HG03159 (cell line): ENCODE measurements around the gene OR10D3.
"Not testable (repeated sequence)": the region's sequence is repeated elsewhere in the genome, so short reads cannot be mapped to it uniquely, and the experiment has no call there.

Experiments
- ATAC-seq: cut with Tn5 transposase; IDR thresholded peaks from one replicate; pipeline ENCODE4 v1.9.1; 2021; ENCODE audit warnings: mild to moderate bottlenecking, moderate library complexity; ENCODE audit not compliant: unreplicated experiment

Gene OR10D3, protein sequence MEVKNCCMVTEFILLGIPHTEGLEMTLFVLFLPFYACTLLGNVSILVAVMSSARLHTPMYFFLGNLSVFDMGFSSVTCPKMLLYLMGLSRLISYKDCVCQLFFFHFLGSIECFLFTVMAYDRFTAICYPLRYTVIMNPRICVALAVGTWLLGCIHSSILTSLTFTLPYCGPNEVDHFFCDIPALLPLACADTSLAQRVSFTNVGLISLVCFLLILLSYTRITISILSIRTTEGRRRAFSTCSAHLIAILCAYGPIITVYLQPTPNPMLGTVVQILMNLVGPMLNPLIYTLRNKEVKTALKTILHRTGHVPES

DNA sequence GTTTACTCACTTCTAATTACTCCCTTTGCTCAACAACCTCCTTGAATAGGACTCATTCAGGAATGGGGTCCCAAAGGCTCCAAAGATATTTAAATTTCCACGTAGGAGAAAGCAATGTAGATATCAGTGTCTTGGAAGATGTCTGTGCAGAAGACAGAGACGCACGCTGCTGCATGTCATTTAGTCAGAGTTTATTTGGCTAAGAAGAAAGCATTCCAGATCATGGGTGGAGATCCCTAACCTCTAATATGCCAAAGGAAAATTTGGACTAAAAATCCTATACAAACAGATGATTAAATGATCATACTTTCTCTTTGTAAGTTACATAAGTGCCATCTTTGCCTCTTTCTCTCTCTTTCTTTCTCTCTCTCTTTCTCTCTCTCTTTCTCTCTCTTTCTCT lies at the start of gene OR10D3:
OR10D3 (plus strand) TSS at position 278 of the 400 bp plus-strand sequence. CDS start 1,925 bp downstream, outside the sequence.
- no peak for ATAC-seq

- no peak for ATAC-seq
Observed at GRCh38 chr11:124143034-124143433, 40.1 kb upstream of the OR10D3 start.

- ATAC-seq, result no peak
Observed at GRCh38 chr11:124147951-124148350, 35.2 kb upstream of the OR10D3 start.

GRCh38 chr11:124150684-124151083 lies 32.5 kb upstream of the OR10D3 start:
- no peak for ATAC-seq

DNA sequence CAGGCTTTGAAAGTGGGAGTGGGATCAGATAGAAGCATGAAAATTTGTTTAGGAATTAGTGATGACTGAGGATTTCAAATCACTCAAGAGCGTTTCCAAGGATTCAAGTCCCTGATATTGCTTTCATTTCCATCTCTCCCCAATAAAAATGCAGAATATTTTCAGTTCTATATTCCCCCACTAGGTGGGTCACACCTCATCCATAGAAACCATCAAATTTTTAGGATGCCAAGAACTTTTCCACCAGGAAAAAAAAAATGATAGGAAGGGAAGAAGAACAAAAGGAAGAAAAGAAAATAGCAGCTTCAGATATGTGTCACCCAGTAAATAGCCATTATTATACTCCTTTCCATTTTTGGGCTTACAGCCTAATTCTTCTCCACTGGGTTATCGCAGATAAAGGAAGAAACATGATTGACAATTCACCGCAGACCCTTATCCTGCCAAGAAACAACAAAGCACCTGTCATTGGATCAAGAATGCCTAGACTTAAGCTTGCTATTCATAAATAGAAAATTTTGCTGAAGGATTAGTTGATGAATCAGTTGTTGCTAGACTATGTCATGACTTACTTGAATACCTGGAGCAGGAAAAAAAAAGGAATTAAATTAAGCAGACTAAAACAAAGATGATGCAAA lies 30.3 kb upstream of the OR10D3 start:
- no peak for ATAC-seq

GRCh38 chr11:124153821-124154220 lies 29.3 kb upstream of the OR10D3 start:
- ATAC-seq, result no peak

DNA sequence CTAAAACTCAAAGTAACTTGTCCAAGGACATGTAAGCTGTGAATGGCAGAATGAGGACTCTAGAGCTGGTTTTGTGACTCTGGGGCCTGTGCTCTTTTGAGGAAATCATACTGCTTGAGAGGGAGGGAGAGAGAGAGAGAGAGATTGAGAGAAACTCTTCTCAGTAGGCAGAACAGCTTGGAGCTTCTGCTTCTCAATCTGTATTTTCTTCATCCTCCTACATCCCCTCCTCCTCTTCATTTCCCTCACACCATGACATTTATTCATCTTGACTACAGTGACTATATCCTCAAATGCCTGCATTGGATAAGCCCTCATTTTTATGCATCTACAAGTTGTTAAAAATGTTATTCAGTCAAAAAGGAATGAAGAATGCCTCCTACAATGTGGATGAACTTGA lies 23.7 kb upstream of the OR10D3 start:
- ATAC-seq, result no peak

GRCh38 chr11:124160986-124161385 lies 22.2 kb upstream of the OR10D3 start:
- ATAC-seq, result no peak

DNA sequence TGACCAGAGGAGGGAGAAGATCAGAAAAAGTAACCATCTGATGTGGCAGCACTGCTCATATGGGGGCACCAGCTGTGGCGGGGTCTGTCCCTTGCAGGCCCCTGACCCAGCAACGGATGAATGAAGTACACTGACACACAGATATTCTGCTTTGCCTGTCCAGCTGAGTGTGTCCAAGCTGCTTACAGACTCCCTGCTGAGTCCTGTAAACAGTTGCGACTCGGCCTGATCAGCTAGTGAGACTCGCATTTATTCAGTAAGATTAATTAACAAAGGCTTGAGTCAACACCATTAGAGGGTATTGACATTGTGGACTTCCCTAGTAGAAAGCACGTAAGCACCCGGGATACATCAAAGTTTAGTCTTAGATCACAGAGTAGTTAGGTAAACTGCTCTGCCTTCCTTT lies 15.3 kb upstream of the OR10D3 start:
- no peak for ATAC-seq

DNA sequence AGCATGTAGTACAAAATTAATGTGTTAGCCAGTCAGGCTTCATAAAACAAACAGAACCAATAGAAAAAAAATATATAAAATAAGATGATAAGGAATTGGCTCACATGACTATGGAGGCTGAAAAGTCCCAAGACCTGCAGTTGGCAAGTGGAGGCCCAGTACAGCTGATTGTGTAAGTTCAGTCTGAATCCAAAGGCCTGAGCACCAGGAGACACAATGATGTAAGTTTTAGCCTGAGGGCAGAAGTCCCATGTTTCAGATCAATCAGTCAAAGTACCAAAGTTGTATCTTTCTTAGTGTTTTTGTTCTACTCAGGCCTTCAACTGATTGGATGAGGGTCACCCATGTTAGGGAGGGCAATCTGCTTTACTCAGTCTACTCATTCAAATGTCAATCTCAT lies 14.3 kb upstream of the OR10D3 start:
- ATAC-seq, result no peak

- ATAC-seq, result not testable (repeated sequence)
Observed at GRCh38 chr11:124170315-124170714, 12.8 kb upstream of the OR10D3 start.

- ATAC-seq, result no peak
Observed at GRCh38 chr11:124170801-124171586, 12.2 kb upstream of the OR10D3 start.

DNA sequence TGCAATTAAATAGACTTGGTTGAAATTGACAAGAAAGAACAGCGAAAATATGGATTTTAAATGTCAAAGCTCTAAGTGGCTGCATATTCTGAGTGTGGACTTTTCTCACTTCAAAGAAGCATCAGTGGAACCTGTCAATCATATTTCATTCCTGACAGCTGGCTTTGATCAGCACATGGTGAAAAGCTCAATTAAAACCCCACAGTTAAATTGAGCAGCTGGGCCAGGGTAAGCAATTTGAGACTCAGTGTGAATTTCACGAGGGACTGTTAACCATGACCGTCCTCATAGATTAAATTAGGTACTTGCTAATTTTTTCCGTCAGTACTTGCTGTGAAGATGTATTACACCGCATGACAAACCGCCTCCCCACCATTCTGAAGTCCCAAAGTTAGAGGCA lies 11.0 kb upstream of the OR10D3 start:
- ATAC-seq, result no peak

- ATAC-seq, result no peak
Observed at GRCh38 chr11:124172599-124172998, 10.5 kb upstream of the OR10D3 start.

DNA sequence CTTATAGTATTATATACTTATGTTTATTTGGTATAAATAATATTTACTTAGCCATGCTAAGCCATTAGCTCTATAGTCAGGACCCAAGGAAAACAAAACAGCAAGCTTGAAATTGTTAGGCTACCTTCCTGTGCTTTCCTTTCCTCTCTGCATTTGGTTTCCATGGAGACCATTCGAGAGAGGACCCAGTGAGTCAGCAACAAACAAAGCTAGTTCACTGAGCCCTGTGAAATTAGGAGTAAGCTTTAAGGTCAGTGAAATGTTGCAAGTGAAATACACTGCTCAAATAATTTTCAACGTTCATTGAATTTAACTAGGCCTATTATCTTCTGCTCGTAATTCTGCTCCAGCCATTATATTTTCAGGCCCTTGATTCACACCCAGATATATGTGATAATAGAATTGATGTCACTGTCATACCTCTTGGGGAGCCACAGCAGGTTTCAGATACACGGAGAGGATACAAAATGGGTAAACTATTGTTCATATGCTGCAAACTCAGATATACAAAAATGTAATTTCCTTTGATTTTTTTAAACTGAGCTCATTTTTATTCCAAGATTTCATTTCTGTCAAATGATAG lies 9.1 kb upstream of the OR10D3 start:
- no peak for ATAC-seq

DNA sequence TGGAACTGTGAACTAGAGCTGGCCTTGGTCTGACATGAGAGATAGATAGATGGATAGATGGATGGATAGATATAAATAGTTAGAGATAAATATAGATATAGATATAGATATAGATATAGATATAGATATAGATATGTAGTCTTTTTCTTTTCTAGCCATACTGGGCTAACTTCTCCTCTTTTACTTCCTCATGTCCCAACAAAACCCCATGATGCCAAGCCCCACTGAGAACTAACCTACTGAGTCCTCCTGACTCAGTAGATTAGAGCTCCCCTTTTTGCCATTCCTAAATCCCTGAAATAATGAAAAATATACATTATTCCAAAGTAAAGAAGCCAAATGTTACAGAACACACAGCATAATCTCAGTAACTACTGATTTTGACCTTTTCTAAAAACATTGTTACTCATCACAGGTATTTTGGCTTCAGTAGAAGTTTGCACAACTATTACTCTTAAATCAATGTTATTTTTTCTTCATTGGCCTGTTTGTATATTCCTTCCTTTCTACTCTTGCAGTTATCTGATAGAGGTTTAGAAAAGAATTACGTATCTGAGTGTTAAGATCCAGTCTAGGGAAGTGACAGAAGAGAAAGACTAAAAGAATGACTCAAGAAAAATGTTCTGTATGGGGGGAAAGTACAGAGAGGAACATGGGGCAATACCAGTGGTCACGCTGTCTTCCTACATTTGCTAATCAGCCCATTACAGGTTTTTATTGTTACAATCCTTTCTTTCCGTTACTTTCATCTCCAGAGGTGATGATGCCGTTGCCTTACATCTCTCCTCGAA lies 6.0 kb upstream of the OR10D3 start:
- ATAC-seq, result no peak

- no peak for ATAC-seq
Observed at GRCh38 chr11:124179310-124179709, 3.8 kb upstream of the OR10D3 start.

DNA sequence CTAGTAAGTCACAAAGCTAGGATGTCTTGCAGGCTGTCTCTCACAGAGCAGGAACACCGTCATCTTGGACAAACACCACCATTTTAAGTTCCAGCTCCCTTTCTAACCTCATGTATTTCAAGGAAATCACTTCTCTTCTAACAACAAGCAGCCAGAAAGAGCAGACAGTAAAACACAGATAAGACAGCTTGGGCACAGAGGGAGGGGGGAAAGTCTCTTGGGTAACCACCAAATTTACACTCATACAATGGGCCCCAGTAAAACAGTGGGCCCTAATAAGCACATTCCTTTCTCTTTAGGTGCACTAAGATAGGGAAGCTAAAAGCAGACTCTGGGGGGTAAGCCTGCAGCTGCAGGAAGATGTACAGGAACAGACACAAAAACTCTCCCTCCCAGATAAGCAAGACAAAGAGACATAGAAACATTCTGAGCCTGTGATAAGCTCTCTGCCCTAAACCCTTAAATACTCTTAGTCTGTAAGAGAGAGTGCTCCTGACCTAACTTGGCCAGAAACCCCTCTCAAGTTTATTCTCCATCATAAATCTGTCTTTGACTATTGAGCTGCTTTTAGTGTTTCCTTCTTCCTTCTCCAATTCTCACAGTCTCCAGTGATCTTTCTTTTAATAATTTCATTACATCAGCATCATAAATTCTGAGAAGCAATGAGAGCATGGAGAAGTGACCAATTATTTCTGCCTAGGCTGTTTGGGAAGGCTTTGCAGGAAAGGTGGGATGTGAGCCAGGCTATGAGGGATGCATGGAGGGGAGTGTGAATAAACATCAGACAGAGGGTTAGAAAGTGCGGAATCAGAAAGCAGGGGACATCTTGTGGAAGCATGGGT lies 7.4 kb downstream of the OR10D3 start:
- no peak for ATAC-seq

- peak; percentile 87 for ATAC-seq
Observed at GRCh38 chr11:124193221-124194010, 10.3 kb downstream of the OR10D3 start.
